ENCODE measurements around the gene LAMA2. TPM values are rescaled to one million over a fixed set of nuclear protein-coding genes. Genes with fewer than 3 reads are reported as not detected.

Gene LAMA2
- total RNA-seq, 4 donors from 2014 or later = 61.5 to 154 (median 103) TPM

DNA sequence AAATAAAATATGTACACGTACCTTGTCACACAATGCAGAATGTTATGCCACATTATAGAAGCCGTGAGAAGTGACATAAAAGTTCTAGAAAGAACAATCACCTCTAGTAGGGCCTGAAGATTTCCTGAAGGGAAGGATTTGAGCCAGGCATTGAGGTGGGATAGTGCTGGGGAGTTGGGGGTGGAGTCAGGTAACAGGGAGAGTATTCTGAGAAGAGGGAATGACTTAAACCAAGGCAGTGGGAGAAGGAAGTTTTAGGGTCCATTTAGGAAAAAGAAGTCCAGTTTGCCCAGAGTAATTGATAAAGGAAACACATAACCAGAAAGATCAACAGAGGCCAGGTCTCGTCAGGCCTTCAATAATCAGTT is 564.2 kb downstream of the LAMA2 start:
- Histone ChIP-seq H3K4me1 (no peaks in the 10 kb centered on the region), H3K4me3 (no peak overlapping the region), H3K27me3 (no peaks in the 10 kb centered on the region), H3K9me3 (no peaks in the 10 kb centered on the region), H3K27ac (no peak overlapping the region), H3K36me3 (no peaks in the 10 kb centered on the region)
- intact Hi-C loops (cut with DNase I; ENCODE audit: low total_unique reads) = no loop called here
- DNase-seq = no peak
- TF ChIP-seq CTCF (IDR thresholded peaks at IDR 0.05) = no peak
- TF ChIP-seq POLR2A (IDR thresholded peaks at IDR 0.05) = no peak

DNA sequence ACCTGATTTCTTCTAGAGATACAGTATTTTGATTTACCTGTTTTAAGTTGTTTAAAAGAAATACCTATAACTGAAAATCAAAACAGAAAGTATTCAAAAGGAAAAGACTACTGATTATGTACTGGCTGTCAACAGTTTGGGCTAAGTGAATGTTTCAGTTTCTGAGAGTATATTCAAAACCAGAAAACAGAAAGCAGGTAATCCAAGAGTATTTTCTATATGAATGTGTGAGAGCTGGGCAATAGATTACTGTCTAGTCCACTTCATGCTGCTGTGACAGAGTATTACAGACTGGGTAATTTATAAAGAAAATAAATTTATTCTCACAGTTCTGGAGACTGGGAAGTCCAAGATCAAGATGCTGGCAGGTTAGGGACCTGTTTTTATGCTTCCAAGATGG is 566.0 kb downstream of the LAMA2 start:
- no peaks in the 10 kb centered on the region for H3K9me3 ChIP-seq

GRCh38 chr6:129451187-129451586 is 568.2 kb downstream of the LAMA2 start:
- H3K9me3 ChIP-seq = no peaks in the 10 kb centered on the region
- H3K27me3 ChIP-seq = no peaks in the 10 kb centered on the region
- H3K4me1 ChIP-seq = no peaks in the 10 kb centered on the region
- TF ChIP-seq POLR2A (IDR thresholded peaks at IDR 0.05) = no peak
- TF ChIP-seq CTCF (IDR thresholded peaks at IDR 0.05) = no peak
- intact Hi-C loops (cut with DNase I; ENCODE audit: low total_unique reads) = no loop called here
- no peak overlapping the region for H3K27ac ChIP-seq
- no peaks in the 10 kb centered on the region for H3K36me3 ChIP-seq
- no peak overlapping the region for H3K4me3 ChIP-seq
- DNase-seq = no peak

More for the DNA sequence above, 566.0 kb downstream of the LAMA2 start:
- H3K36me3 ChIP-seq = no peaks in the 10 kb centered on the region
- DNase-seq = no peak
- H3K27ac ChIP-seq = no peak overlapping the region
- no peaks in the 10 kb centered on the region for H3K4me1 ChIP-seq
- no peaks in the 10 kb centered on the region for H3K27me3 ChIP-seq
- no peak overlapping the region for H3K4me3 ChIP-seq
- TF ChIP-seq CTCF (IDR thresholded peaks at IDR 0.05) = no peak
- TF ChIP-seq POLR2A (IDR thresholded peaks at IDR 0.05) = no peak
- intact Hi-C loops (cut with DNase I; ENCODE audit: low total_unique reads) = no loop called here

DNA sequence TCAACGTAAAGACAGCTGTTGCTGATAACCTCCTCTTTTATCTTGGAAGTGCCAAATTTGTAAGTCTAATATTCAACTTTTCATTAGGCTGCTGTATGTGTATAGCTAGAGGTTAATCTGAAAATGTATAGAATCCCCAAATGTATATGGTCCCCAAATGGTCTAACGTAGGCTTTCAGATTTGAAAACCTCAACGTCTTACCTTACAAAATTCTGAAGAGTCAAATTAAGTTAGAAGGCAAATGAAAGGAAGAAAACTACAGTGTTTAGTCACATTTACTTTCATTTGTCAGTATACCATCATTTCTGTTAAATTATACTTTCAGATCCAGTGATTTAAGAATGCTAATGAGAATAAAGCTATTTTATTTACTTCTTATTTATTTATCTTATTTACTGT is 570.1 kb downstream of the LAMA2 start:
- TF ChIP-seq POLR2A (IDR thresholded peaks at IDR 0.05) (no peak), CTCF (IDR thresholded peaks at IDR 0.05) (no peak)
- Histone ChIP-seq H3K4me1 (no peaks in the 10 kb centered on the region), H3K36me3 (no peaks in the 10 kb centered on the region), H3K9me3 (no peaks in the 10 kb centered on the region), H3K4me3 (no peak overlapping the region), H3K27ac (no peak overlapping the region), H3K27me3 (no peaks in the 10 kb centered on the region)
- intact Hi-C loops (cut with DNase I; ENCODE audit: low total_unique reads) = no loop called here
- no peak for DNase-seq

DNA sequence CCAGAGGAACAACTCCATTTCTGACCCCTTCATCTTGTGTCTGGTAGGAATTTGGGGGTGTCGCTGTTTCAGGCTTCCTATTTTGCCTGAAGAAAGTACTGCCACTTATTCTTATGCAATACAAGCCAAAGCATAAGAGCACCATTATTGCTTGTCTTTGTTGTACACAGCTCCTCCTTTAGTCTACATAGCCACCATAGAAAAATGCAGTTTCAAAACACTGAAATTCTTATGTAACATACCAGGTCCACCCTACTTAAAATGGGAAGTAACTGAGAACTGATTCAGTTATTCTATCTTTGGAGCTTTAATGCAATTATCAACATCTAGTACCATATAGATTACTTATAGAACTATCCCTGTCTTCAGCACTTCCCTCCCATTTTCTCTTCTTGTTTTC is 571.5 kb downstream of the LAMA2 start:
- Histone ChIP-seq H3K27me3 (no peaks in the 10 kb centered on the region), H3K27ac (no peak overlapping the region), H3K4me3 (no peak overlapping the region), H3K9me3 (no peaks in the 10 kb centered on the region), H3K4me1 (no peaks in the 10 kb centered on the region), H3K36me3 (no peaks in the 10 kb centered on the region)
- TF ChIP-seq CTCF (IDR thresholded peaks at IDR 0.05) (no peak), POLR2A (IDR thresholded peaks at IDR 0.05) (no peak)
- DNase-seq = no peak
- intact Hi-C loops (cut with DNase I; ENCODE audit: low total_unique reads) = no loop called here

Data from uterus (tissue), 4 donors.